PFSK-1 (cell line): Measurements from ENCODE around the gene WDR13.
A peak's percentile ranks its signal among the peaks of the same experiment; 100 is the strongest.

ENCODE experiments used
- FOXP2 ChIP-seq: optimal IDR thresholded peaks from 2 replicates; pipeline ENCODE3; 2011; ENCODE audit warnings: borderline replicate concordance, control low read depth, inconsistent platforms; ENCODE audit not compliant: insufficient read depth; ENCODE audit errors: extremely low read length, extremely low read depth
- POLR2AphosphoS5 ChIP-seq: IDR thresholded peaks from 2 replicates; pipeline ENCODE4 v1.6.1; 2012; ENCODE audit warnings: low read depth, mild to moderate bottlenecking, control low read depth, low read length, moderate library complexity
- TAF1 ChIP-seq: IDR thresholded peaks from 2 replicates; pipeline ENCODE4 v1.6.1; 2012; ENCODE audit warnings: low read length, control low read depth, borderline replicate concordance; ENCODE audit not compliant: insufficient read depth

- peak; percentile 48; the same call in 1 of the 2 replicates for TF ChIP-seq POLR2AphosphoS5
- TF ChIP-seq TAF1: no peak
- TF ChIP-seq FOXP2: no peak
Measured at GRCh38 chrX:48578661-48579128, 18.6 kb upstream of the WDR13 start.
